ENCODE measurements around the gene OR56A5. TPM values are rescaled to one million over a fixed set of nuclear protein-coding genes. Genes with fewer than 3 reads are reported as not detected.
"Not testable (repeated sequence)": the region's sequence is repeated elsewhere in the genome, so short reads cannot be mapped to it uniquely, and the experiment has no call there.

Gene OR56A5
- total RNA-seq, 1 donor from 2014 or later, result 0.31 TPM

GRCh38 chr11:5986885-5987284 is 18.6 kb upstream of the OR56A5 start, which contains the start of gene OR52L1:
Gene OR52L1 (minus strand): TSS chr11:5986985. CDS start chr11:5986930, 55 bp downstream.
- Mint-ChIP-seq H3K27ac (no peak within 1 kb of the TSS), H3K27me3 (ENCODE audit: low read depth) (peaks cover 34% of the 10 kb centered on the region), H3K4me1 (no peaks in the 10 kb centered on the region), H3K4me3 (no peak within 1 kb of the TSS), H3K36me3 (no peaks in the 10 kb centered on the region), H3K9me3 (peaks cover 3% of the 10 kb centered on the region)
- no peak for DNase-seq (ENCODE audit: low spot score in 2 of 2, unreplicated experiment in 2 of 2)
- no peak for TF ChIP-seq CTCF (IDR thresholded peaks at IDR 0.05; ENCODE audit: unreplicated experiment)

- Mint-ChIP-seq H3K36me3 (no peaks in the 10 kb centered on the region), H3K27me3 (ENCODE audit: low read depth) (peaks cover 9% of the 10 kb centered on the region), H3K27ac (no peak overlapping the region), H3K9me3 (peaks cover 36% of the 10 kb centered on the region), H3K4me3 (no peak overlapping the region), H3K4me1 (no peaks in the 10 kb centered on the region)
- no peak for DNase-seq (ENCODE audit: low spot score in 2 of 2, unreplicated experiment in 2 of 2)
- TF ChIP-seq CTCF (IDR thresholded peaks at IDR 0.05; ENCODE audit: unreplicated experiment), result no peak
Measured at GRCh38 chr11:5983443-5983842, 15.1 kb upstream of the OR56A5 start.

GRCh38 chr11:5973530-5973929 is 5.2 kb upstream of the OR56A5 start:
- no peak for DNase-seq (ENCODE audit: low spot score in 2 of 2, unreplicated experiment in 2 of 2)
- no peaks in the 10 kb centered on the region for H3K36me3 Mint-ChIP-seq
- H3K9me3 Mint-ChIP-seq, result peaks cover 23% of the 10 kb centered on the region
- H3K4me3 Mint-ChIP-seq, result no peak overlapping the region
- no peaks in the 10 kb centered on the region for H3K4me1 Mint-ChIP-seq
- peaks cover 16% of the 10 kb centered on the region for H3K27me3 Mint-ChIP-seq (ENCODE audit: low read depth)
- TF ChIP-seq CTCF (IDR thresholded peaks at IDR 0.05; ENCODE audit: unreplicated experiment), result no peak
- no peak overlapping the region for H3K27ac Mint-ChIP-seq

- Mint-ChIP-seq H3K9me3 (peaks cover 38% of the 10 kb centered on the region), H3K4me1 (no peaks in the 10 kb centered on the region), H3K4me3 (no peak overlapping the region), H3K27me3 (ENCODE audit: low read depth) (peaks cover 16% of the 10 kb centered on the region), H3K27ac (no peak overlapping the region), H3K36me3 (no peaks in the 10 kb centered on the region)
- DNase-seq (ENCODE audit: low spot score in 2 of 2, unreplicated experiment in 2 of 2), result no peak
- no peak for TF ChIP-seq CTCF (IDR thresholded peaks at IDR 0.05; ENCODE audit: unreplicated experiment)
Measured at GRCh38 chr11:5967708-5968107, 586 bp downstream of the OR56A5 start.

- DNase-seq (ENCODE audit: low spot score in 2 of 2, unreplicated experiment in 2 of 2), result no peak
- Mint-ChIP-seq H3K27ac (no peak overlapping the region), H3K9me3 (peaks cover 41% of the 10 kb centered on the region), H3K4me1 (no peaks in the 10 kb centered on the region), H3K36me3 (no peaks in the 10 kb centered on the region), H3K4me3 (no peak overlapping the region), H3K27me3 (ENCODE audit: low read depth) (peaks cover 16% of the 10 kb centered on the region)
- no peak for TF ChIP-seq CTCF (IDR thresholded peaks at IDR 0.05; ENCODE audit: unreplicated experiment)
Measured at GRCh38 chr11:5966958-5967357, 1.3 kb downstream of the OR56A5 start.

GRCh38 chr11:5960704-5961320 is 7.5 kb downstream of the OR56A5 start:
- not testable (repeated sequence) for H3K27me3 Mint-ChIP-seq (ENCODE audit: low read depth); H3K36me3 Mint-ChIP-seq; H3K4me1 Mint-ChIP-seq; H3K4me3 Mint-ChIP-seq; DNase-seq (ENCODE audit: low spot score in 2 of 2, unreplicated experiment in 2 of 2); H3K27ac Mint-ChIP-seq
- H3K9me3 Mint-ChIP-seq, result peaks cover 50% of the 10 kb centered on the region

Data from mesothelial cell of epicardium (in vitro differentiated cells).